NCI-H446 treated with DMSO at 0.1 percent for 48 hours (cell line): Measurements from ENCODE around the gene SALL1.

Experiments used
- DNase-seq: peaks from one replicate; lab custom pipeline; 2025; lab: John Stamatoyannopoulos, UW

The SALL1 gene

DNA sequence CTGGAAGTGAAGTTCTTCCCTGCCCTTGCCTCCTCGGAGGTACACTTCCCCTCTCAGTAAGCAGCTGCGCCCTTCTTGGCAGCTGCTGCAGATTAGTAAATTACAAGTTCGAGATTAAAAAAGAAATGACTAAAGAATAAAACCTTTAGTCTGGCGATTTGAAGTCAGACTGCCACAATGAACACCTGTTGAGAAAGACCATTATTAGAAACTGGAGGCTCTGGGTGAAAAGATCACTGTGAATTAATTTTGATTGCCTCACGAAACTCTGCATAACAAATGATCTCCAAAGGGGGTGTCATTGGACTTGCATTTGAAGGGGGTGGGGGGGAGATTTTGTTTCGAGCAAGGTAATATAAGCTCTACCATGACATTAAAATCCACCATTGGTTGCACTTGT, 39.3 kb downstream of the SALL1 start:
- no peak for DNase-seq

DNA sequence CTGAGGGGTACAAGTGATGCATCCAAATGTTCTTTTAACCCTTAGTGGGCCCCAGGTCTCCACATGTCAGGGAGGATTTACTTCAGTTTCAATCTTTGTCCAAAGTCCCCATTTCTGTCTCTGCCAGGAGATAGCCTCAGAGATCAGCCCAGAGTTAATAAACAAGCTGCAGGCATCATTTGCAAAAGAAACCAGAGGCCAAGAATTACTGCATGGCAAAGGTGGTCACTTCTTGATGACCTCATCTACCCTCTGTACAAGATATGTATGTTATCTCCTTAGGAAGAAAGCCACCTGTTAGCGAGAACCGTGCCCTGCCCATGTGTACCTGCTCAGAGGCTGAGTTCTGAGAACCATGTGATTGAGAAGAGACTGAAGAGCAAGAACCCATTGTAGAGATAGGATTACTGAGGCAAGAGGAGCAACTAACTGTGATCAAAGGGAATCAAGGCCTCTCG, 40.3 kb downstream of the SALL1 start:
- DNase-seq = no peak

DNA sequence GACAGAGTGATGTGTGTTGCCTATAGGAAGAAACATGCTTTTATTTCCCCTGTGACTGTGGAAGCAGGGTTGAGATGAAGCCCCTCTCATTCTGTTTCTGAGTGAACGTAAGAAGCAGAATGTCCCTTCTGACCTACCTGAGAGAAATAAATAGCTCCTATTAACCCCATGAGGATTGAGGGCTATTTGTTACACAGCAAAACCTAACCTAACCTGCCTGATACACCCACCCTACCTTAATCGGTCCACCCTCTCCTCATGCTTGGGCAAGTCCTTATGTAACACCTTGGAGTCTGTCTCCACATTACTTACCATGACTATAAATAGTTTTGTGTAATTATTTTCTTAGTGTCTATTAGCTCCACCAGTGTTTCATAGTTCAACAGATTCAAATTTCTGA, 41.9 kb downstream of the SALL1 start:
- DNase-seq = no peak

DNA sequence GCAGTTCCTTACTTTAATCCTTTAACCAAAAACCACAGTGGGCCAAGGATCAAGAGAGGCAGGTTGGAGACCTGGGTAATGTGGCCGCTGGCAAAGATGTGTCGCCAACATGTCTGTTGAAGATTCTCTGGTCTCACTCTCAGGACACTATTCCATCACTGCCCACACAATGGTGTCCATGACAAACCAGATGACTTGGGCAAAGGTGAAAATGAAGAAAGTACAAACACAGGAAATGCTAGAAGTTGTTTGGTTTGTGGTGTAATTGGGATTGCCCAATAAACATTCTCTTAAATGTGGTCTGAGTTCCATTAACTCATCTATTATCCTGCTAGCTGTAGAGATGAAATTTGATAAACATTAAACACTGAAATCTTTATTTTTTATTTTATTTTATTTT, 43.3 kb downstream of the SALL1 start:
- DNase-seq = no peak

DNA sequence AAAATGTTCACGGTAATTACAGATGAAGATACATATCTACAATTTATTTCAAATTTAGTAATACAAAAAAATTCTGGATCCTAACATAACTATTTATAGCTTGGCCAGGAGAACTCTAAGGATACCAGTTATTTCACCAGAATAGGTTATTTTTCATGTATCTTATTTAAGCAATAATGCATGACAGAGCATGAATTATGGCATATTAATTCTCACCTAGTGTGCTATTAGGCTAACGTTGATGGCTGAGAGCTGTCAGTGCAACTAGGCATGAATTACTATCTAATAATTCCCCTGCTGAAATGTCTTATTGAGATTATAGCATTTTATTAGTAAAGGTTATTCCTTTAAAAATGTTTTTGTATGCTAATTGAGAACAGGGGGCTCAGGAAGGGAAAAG, 44.5 kb downstream of the SALL1 start:
- no peak for DNase-seq

DNA sequence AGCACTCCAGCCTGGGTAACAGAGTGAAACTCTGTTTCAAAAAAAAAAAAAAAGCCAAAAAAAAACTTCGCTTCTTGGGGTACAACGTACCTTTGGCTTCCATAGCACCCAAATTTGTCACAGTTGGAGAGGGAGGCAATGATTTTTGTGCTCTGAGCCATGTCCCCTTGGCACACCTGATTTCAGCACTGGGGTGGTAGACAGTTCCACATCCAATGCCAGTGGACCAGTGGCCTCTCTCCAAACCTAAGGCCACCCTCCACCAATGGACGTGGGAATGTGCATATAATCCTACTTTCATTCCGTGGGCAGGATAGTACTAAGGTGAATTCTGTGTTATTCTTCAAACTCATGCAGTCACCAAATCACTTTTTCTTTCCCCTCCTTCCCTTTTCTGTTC, 47.5 kb downstream of the SALL1 start:
- DNase-seq = no peak

DNA sequence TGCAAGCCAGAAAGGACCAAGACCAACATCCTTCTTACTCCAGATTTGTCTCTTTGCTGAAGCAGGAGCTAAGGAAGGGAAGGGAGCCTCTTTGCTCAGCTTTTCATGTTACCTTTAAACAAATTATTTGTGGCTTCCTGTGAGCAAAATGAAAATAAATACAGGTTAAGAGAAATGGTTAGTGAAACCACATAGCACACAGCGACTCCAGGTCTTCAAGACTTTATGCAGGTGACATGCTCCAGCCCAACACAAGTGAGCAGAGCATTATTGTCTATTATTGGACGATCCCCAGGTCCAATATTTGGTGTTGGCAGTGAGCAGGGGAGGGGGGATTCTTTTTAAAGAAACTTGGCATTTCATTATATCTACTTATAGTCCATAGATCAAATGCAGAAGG, 53.3 kb downstream of the SALL1 start:
- DNase-seq = no peak

DNA sequence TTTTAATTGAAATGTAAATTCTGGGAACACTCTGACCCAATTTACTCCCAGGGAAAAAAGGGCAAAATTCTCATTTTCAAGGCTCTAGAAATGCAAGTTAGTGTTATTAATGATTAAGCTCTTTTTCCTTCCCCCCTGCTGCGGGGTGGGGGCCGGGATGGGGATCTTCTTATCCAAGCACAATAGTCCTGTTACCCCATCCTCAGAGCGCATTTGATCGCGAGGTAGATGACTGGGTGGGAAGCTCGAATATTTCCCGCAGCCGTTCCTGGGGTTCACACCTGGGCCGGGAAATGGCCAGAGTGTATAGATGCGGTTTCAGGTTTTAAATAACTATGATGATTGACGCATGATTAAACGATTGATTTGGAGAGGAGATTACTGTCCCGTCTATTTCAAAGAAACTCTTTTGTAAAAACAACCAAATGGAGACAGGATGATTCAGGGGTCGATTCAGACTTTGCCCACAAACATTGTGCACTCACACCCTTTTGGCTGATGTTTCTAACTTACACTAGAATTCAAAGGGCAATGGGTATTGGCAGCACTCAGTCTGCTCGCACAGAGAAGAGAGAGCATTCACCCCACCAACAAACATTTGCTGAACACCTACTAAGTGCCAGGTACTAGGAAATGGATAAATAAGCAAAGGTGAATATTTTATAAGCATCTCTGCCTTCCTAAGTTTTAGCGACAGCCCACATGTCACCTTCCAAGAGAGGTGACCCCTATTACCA, 55.0 kb downstream of the SALL1 start:
- no peak for DNase-seq

DNA sequence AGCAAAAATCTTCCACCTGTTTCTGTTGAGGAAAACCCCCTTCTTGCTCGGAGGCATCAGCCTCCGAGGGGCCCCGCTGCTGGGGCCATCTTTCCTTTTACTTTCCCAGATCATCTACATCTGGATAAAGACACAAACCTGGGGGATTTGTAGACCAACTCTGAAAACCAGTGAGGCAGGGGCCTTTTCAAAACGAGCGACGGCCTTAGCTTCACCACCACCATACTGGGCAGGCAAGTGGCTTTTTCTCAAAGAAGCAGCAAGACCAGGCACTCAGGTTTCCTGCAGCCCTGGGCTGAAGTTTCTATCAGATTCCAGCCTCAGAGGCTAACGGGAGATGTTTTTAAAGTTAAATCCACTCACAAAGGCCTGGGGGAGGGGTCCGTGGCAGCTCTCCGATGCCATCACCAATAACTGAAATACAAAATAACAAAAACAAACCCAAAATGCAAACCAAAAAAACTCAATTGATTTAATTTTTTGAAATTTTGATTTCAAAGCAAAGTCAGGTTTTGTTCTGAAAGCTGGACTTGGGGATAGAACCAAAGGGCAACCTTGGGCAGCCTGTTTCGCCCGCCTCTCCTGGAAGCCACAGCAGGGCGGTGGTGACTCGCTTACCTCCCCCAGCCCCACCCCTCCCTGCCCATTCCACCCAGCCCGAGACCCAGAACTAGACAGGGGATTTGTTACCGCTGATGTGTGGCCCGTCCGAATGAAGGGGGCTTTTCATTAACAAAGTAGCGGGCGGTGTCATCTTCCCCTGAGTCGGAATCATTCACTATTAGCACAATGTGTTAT, 55.8 kb downstream of the SALL1 start:
- DNase-seq = no peak

DNA sequence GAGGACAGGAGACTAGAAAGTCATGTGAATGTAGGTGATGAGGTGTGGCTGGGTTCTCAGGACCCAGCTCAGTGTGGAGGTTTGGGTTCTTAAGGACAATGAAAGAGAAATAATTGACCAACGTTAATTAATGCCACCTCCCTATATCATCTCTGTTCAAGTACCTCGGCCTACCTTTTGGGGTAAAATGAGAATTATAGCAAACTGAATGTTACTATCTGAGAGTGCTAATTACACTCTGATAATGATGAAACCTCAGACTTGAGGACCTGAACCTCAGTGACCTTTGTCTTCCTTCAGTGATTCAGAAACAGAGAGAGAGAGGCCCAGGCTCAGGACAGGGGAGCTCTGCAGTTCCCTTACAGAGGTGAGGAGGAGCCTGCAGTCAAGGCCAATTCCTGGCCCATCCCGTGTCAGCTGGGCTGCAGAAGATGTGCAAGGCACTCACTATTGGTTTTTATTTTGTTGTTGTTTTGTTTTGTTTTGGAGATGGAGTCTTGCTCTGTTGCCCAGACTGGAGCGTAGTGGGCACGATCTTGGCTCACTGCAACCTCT, 57.3 kb downstream of the SALL1 start:
- no peak for DNase-seq
